ENCODE measurements around the gene PARD3B.

PARD3B gene

GRCh38 chr2:204693262-204693661 is 148.0 kb downstream of the PARD3B start:
- no peak for DNase-seq (ENCODE audit: low read depth in 1 of 2, low spot score in 1 of 2)
- TF ChIP-seq POLR2AphosphoS5 (IDR thresholded peaks at IDR 0.05; ENCODE audit: low read depth) (no peak), CTCF (IDR thresholded peaks at IDR 0.05; ENCODE audit: insufficient read depth, low read length) (no peak), SPI1 (IDR thresholded peaks at IDR 0.05; ENCODE audit: borderline replicate concordance, low read depth) (no peak), REST (IDR thresholded peaks at IDR 0.05; ENCODE audit: insufficient replicate concordance, low read depth) (no peak), GABPA (IDR thresholded peaks at IDR 0.05; ENCODE audit: low read depth) (no peak)
- Histone ChIP-seq H3K27ac (replicated peaks) (no peak overlapping the region), H3K27me3 (ENCODE audit: insufficient read depth, poor library complexity, severe bottlenecking) (no peaks in the 10 kb centered on the region), H3K4me3 (replicated peaks; ENCODE audit: insufficient read depth, low read length) (no peak overlapping the region)

GRCh38 chr2:204695506-204695905 is 150.2 kb downstream of the PARD3B start:
- TF ChIP-seq REST (IDR thresholded peaks at IDR 0.05; ENCODE audit: insufficient replicate concordance, low read depth), result no peak
- TF ChIP-seq GABPA (IDR thresholded peaks at IDR 0.05; ENCODE audit: low read depth), result no peak
- no peak for TF ChIP-seq CTCF (IDR thresholded peaks at IDR 0.05; ENCODE audit: insufficient read depth, low read length)
- TF ChIP-seq POLR2AphosphoS5 (IDR thresholded peaks at IDR 0.05; ENCODE audit: low read depth), result no peak
- TF ChIP-seq SPI1 (IDR thresholded peaks at IDR 0.05; ENCODE audit: borderline replicate concordance, low read depth), result no peak
- no peak for DNase-seq (ENCODE audit: low read depth in 1 of 2, low spot score in 1 of 2)
- Histone ChIP-seq H3K27ac (replicated peaks) (no peak overlapping the region), H3K4me3 (replicated peaks; ENCODE audit: insufficient read depth, low read length) (no peak overlapping the region), H3K27me3 (ENCODE audit: insufficient read depth, poor library complexity, severe bottlenecking) (no peaks in the 10 kb centered on the region)

- TF ChIP-seq SPI1 (IDR thresholded peaks at IDR 0.05; ENCODE audit: borderline replicate concordance, low read depth) (no peak), POLR2AphosphoS5 (IDR thresholded peaks at IDR 0.05; ENCODE audit: low read depth) (no peak)
- Histone ChIP-seq H3K27ac (replicated peaks) (no peak overlapping the region), H3K27me3 (ENCODE audit: insufficient read depth, poor library complexity, severe bottlenecking) (no peaks in the 10 kb centered on the region), H3K4me3 (replicated peaks; ENCODE audit: insufficient read depth, low read length) (no peak overlapping the region)
- DNase-seq (ENCODE audit: low read depth in 1 of 2, low spot score in 1 of 2), result no peak
These were observed 150.8 kb downstream of the PARD3B start for GRCh38 chr2:204696124-204696523.

GRCh38 chr2:204705243-204705932 is 160.1 kb downstream of the PARD3B start:
- TF ChIP-seq SPI1 (IDR thresholded peaks at IDR 0.05; ENCODE audit: borderline replicate concordance, low read depth) (no peak), CTCF (IDR thresholded peaks at IDR 0.05; ENCODE audit: insufficient read depth, low read length) (no peak), REST (IDR thresholded peaks at IDR 0.05; ENCODE audit: insufficient replicate concordance, low read depth) (no peak), POLR2AphosphoS5 (IDR thresholded peaks at IDR 0.05; ENCODE audit: low read depth) (no peak), GABPA (IDR thresholded peaks at IDR 0.05; ENCODE audit: low read depth) (no peak)
- DNase-seq (ENCODE audit: low read depth in 1 of 2, low spot score in 1 of 2), result no peak
- Histone ChIP-seq H3K27me3 (ENCODE audit: insufficient read depth, poor library complexity, severe bottlenecking) (no peaks in the 10 kb centered on the region), H3K4me3 (replicated peaks; ENCODE audit: insufficient read depth, low read length) (no peak overlapping the region), H3K27ac (replicated peaks) (no peak overlapping the region)
